Esophagus squamous epithelium (tissue), 5 donors: ENCODE data around the gene RNF130. TPM values are rescaled to one million over a fixed set of nuclear protein-coding genes. Genes with fewer than 3 reads are reported as not detected.

Source experiments
- DNase-seq: peaks from one replicate; lab custom pipeline; 2025; lab: John Stamatoyannopoulos, UW
- H3K27ac ChIP-seq, 4 donors: fragments of 200-600 bp; sonication (generic); one replicate each; pipeline ENCODE4 v1.5.1; 2016 to 2019; ENCODE audit warnings: mild to moderate bottlenecking in 1 of 4
- H3K27me3 ChIP-seq, 4 donors: fragments of 200-600 bp; sonication (generic); 1 replicate in 3 of 4; 2 replicates in 1 of 4; pipeline versions ENCODE4 v1.5.1 to v1.6.0; 2017 to 2021; ENCODE audit warnings: antibody characterized with exemption in 1 of 4
- H3K36me3 ChIP-seq, 3 donors: fragments of 200-600 bp; sonication (generic); one replicate each; pipeline ENCODE4 v1.5.1; 2016 to 2019
- H3K4me1 ChIP-seq, 3 donors: fragments of 200-600 bp; sonication (generic); one replicate each; pipeline ENCODE4 v1.5.1; 2017 to 2019
- H3K4me3 ChIP-seq, 4 donors: fragments of 200-600 bp; sonication (generic); 1 replicate in 3 of 4; 2 replicates in 1 of 4; pipeline ENCODE4 v1.5.1; 2016 to 2019; ENCODE audit warnings: mild to moderate bottlenecking in 2 of 4, moderate library complexity in 1 of 4
- H3K9me3 ChIP-seq, 3 donors: fragments of 200-600 bp; sonication (generic); one replicate each; pipeline ENCODE4 v1.5.1; 2016 to 2019
- CTCF ChIP-seq, 6 experiments: fragments of 450-650 bp in 4 of 6; fragments of 200-600 bp in 2 of 6; sonication (generic) in 2 of 6; IDR thresholded peaks; one replicate each; pipeline ENCODE4 v1.5.1; 2016 to 2019; ENCODE audit warnings: antibody characterized with exemption in 6 of 6, mild to moderate bottlenecking in 4 of 6, moderate library complexity in 4 of 6
- POLR2A ChIP-seq, 4 donors: fragments of 450-650 bp; IDR thresholded peaks; one replicate each; pipeline ENCODE4 v1.6.1; 2017; ENCODE audit warnings: antibody characterized with exemption in 4 of 4, mild to moderate bottlenecking in 4 of 4, moderate library complexity in 3 of 4
- WGBS, 2 donors: methylation state at CpG; one replicate each; pipeline ENCODE4 v1.1.5; 2018; 5-methylcytosine and 5-hydroxymethylcytosine counted together
- intact Hi-C: fragments of 100-400 bp; cut with DNase I; formaldehyde crosslinking; loops from one replicate; pipeline ENCODE4 v1.15.0; 2022
- total RNA-seq, 4 donors: library from RNA; depleted of rRNA; stranded (reverse); fragments of >200 nt; gene quantifications; one replicate each; pipeline ENCODE4 v1.1.0, GENCODE V29; 2016
- donor health status: DM: yes; HTN: yes; CAD: no.

RNF130 gene
- total RNA-seq, 4 donors from 2014 or later: 9.1 to 54.6 (median 19.1) TPM

DNA sequence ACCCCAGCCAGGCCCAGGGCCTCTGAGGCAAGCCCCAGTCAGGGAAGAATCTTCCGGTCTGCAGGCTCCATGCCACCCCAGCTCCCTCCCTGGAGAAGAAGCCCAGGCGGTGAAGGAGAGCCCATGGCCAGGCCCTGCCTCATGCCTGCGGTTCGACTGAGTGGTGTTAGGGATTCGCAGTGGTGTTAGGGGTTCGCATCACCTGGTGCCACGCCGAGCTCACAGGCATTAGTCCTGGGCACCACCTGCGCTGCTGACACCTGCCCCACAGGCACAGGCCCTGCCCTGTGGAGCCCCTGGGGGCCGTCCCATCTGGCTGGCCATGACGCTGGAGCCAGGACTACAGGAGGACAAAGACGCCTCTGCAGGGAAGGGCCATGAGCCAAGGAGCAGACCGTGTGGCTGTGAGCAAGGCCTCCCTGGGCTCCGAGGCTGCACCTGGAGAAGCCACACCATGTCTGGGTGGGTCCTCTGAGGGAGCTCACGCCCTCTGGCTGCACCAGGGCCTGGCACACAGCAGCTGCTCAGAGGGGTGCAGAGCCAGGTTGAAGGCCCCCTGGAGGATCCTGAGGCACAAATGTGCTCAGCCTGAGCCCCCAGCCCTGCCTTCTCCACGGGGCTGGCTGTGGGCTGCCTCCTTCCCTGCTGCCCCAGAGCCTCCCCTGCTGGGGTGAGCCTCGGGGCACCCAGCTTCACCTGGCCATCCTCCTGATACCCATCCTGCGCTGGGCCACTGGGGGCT lies 27.6 kb upstream of the RNF130 start:
- H3K27me3 ChIP-seq: no peaks in the 10 kb centered on the region
- no peaks in the 10 kb centered on the region for H3K4me1 ChIP-seq
- intact Hi-C loops: no loop called here
- 83 to 97% methylated on average over 2 to 6 of the region's 18 CpGs for WGBS, 2 donors
- no peak overlapping the region for H3K27ac ChIP-seq
- TF ChIP-seq POLR2A (IDR thresholded peaks at IDR 0.05) (no peak), CTCF (IDR thresholded peaks at IDR 0.05) (no peak)
- H3K36me3 ChIP-seq: no peaks in the 10 kb centered on the region
- no peaks in the 10 kb centered on the region for H3K9me3 ChIP-seq
- no peak for DNase-seq
- no peak overlapping the region for H3K4me3 ChIP-seq

GRCh38 chr5:180098526-180098925 lies 27.0 kb upstream of the RNF130 start:
- H3K36me3 ChIP-seq: no peaks in the 10 kb centered on the region
- no peaks in the 10 kb centered on the region for H3K4me1 ChIP-seq
- no peak for DNase-seq
- whole genome bisulfite sequencing, 2 donors: 80 to 88% methylated on average over 1 to 3 of the region's 8 CpGs
- H3K4me3 ChIP-seq: no peak overlapping the region
- H3K9me3 ChIP-seq: no peaks in the 10 kb centered on the region
- no peaks in the 10 kb centered on the region for H3K27me3 ChIP-seq
- no peak overlapping the region for H3K27ac ChIP-seq
- TF ChIP-seq CTCF (IDR thresholded peaks at IDR 0.05): no peak
- no peak for TF ChIP-seq POLR2A (IDR thresholded peaks at IDR 0.05)
- intact Hi-C loops: no loop called here

- Histone ChIP-seq H3K36me3 (no peaks in the 10 kb centered on the region), H3K9me3 (no peaks in the 10 kb centered on the region), H3K4me3 (no peak overlapping the region), H3K27me3 (no peaks in the 10 kb centered on the region), H3K4me1 (no peaks in the 10 kb centered on the region), H3K27ac (no peak overlapping the region)
- TF ChIP-seq CTCF (IDR thresholded peaks at IDR 0.05) (no peak), POLR2A (IDR thresholded peaks at IDR 0.05) (no peak)
- 66 to 100% methylated on average over 1 to 3 of the region's 5 CpGs for WGBS, 2 donors
- intact Hi-C loops: no loop called here
- no peak for DNase-seq
Observed at GRCh38 chr5:180097926-180098325, 26.4 kb upstream of the RNF130 start.

DNA sequence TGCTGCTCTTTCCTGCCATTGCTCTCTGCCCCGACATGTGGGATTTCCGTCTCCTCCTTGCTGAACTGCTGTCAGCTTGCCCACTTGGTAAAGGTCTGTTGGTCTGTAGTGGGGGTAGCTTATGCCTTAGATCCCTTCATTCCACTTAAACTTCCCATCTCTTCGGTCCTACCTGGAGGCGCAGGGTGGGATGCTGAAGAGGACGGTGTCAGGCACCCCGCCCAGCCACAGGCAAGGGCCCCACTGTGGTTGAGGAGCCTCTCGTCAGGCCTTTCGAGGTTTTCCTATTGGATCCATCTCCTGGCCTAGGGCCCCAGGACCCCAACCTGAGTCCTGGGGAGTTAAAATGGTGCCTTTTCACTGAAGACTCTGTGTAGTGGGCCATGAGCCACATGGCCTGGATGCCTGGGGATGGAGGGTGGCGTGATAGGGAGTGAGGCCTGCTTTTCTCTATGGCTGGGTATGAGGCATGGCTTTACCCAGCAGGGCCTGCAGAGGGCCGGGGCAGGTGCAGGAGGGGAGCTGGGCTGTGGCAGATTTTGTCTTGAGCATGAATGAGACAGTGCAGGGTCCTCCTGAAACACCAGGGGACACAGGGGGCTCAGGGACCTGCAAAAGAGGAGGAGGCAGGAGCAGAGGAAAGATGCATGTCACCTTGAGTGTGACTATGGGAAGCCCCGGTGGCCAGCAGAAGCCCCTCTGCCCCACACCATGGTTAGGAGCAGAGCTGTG lies 25.8 kb upstream of the RNF130 start:
- Histone ChIP-seq H3K4me3 (no peak overlapping the region), H3K36me3 (no peaks in the 10 kb centered on the region), H3K4me1 (no peaks in the 10 kb centered on the region), H3K9me3 (no peaks in the 10 kb centered on the region), H3K27me3 (no peaks in the 10 kb centered on the region), H3K27ac (no peak overlapping the region)
- TF ChIP-seq POLR2A (IDR thresholded peaks at IDR 0.05) (no peak), CTCF (IDR thresholded peaks at IDR 0.05) (no peak)
- DNase-seq: no peak
- intact Hi-C loops: no loop called here
- WGBS, 2 donors: 85 to 96% methylated on average over 3 to 8 of the region's 11 CpGs

DNA sequence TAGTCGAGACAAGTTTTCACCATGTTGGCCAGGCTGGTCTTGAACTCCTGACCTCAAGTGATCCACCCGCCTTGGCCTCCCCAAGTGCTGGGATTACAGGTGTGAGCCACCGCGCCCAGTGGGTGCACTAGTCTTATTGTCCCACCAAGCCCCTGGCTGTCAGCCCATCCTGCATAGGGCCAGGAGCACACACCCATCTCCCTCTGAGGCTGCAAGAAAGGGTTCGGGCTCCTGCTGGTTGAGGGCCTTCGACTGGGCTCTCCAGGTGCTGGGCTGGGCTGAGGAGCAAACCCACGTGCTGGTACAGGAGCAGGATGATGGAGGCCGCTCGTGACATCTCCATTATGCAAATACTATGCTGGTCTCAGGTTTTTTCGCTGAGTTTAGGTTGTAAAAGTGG lies 25.1 kb upstream of the RNF130 start:
- no peaks in the 10 kb centered on the region for H3K9me3 ChIP-seq
- no peaks in the 10 kb centered on the region for H3K27me3 ChIP-seq
- intact Hi-C loops: no loop called here
- peaks cover 0 to under 1% (median 0%) of the 10 kb centered on the region in 3 donors for H3K4me1 ChIP-seq
- 67 to 81% methylated on average over 8 to 10 of the region's 10 CpGs for WGBS, 2 donors
- no peak overlapping the region for H3K27ac ChIP-seq
- no peaks in the 10 kb centered on the region for H3K36me3 ChIP-seq
- TF ChIP-seq POLR2A (IDR thresholded peaks at IDR 0.05) (no peak), CTCF (IDR thresholded peaks at IDR 0.05) (no peak)
- no peak overlapping the region for H3K4me3 ChIP-seq
- no peak for DNase-seq
